A172 (cell line): ENCODE data around the gene MYCN. TPM values are rescaled to one million over a fixed set of nuclear protein-coding genes. Genes with fewer than 3 reads are reported as not detected.

Experiments
- DNase-seq: peaks from one replicate; pipeline ENCODE4 v3.0.0-alpha.2; 2015; ENCODE audit warnings: low spot score
- total RNA-seq: library from RNA; depleted of rRNA; stranded (reverse); fragments of >200 nt; shearing (Covaris generic); gene quantifications from 2 replicates; pipeline ENCODE4 v1.2.3, GENCODE V29; 2014

MYCN gene
- total RNA-seq, 1 experiment from 2014 or later: not detected

- no peak for DNase-seq
Measured at GRCh38 chr2:15931319-15931890, 8.9 kb upstream of the MYCN start.

DNA sequence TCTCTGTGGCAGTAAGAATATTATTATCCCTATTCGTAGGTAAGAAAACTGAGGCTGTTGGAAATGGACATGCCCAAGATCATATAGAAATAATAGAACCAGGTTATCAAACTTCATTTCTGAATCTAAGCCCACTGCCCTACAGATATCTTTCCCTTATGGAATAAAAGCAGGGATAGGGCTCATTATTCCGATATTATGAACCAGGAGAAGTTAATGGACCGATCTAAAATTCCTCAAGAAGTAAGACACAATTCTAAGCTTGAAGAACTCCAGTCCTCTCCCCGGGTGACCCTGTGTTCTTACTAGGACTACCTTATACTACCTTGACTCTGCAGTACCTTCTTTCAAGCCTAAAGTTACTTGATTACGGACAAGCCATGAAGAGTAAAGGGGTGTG, 8.4 kb upstream of the MYCN start:
- no peak for DNase-seq

DNA sequence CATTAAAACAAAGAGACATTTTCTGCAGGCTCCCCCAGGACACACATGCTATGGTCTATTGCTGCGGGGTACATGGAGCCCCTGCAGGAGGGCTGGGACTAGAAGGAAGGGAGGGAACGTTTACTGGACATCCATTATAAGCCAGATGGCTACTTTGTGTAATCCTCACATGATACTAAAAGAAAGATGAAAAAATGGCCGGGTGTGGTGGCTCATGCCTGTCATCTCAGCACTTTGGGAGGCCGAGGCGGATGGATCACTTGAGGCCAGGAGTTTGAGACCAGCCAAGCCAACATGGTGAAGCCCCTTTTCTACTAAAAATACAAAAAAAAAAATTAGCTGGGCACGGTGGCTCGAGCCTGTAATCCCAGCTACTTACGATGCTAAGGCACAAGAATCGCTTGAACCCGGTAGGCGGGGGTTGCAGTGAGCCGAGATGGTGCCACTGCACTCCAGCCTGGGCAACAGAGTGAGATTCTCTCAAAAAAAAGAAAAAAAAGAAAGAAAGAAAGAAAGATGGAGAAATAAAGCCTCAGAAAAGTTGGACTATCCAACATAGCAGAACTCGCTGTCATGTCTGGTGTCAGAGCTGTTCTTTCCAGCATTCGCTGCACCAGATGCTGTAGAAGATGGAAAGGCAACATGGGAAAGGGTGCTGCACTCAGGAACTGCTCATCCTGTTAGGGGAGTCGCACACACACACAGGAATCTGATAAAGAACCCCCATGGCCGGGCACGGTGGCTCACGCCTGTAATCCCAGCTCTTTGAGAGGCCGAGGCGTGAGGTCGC, 7.8 kb upstream of the MYCN start:
- DNase-seq: no peak

GRCh38 chr2:15933184-15933845, 7.0 kb upstream of the MYCN start:
- DNase-seq: no peak

- no peak for DNase-seq
Measured at GRCh38 chr2:15934291-15934945, 5.9 kb upstream of the MYCN start.

GRCh38 chr2:15935189-15935588, 5.2 kb upstream of the MYCN start:
- DNase-seq: no peak

DNA sequence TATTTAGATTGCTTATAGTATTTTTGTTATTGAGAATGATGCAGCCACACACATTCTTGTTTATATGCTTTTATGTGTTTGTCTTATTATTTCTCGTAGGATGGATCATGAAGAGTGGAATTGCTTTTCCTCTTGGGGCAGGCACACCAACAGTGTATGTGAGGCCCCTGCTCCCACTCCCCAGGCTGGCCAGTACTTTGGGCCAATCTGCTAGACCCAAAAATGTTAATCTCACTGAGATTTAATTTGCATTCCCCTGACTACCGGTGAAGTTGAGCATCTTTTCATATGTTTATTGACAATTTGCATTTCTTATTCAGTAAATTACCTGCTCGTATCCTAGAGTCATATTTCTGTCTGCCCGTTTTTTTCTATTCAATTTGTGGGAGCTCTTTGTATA, 4.7 kb upstream of the MYCN start:
- DNase-seq: no peak

- DNase-seq: no peak
Measured at GRCh38 chr2:15936277-15937104, 3.9 kb upstream of the MYCN start.

- no peak for DNase-seq
Measured at GRCh38 chr2:15937105-15937881, 3.1 kb upstream of the MYCN start.

- DNase-seq: no peak
Measured at GRCh38 chr2:15937882-15938802, 2.2 kb upstream of the MYCN start.

- no peak for DNase-seq
Measured at GRCh38 chr2:15938803-15939555, 1.4 kb upstream of the MYCN start.

- no peak for DNase-seq
Measured at GRCh38 chr2:15939556-15939853, 845 bp upstream of the MYCN start.

DNA sequence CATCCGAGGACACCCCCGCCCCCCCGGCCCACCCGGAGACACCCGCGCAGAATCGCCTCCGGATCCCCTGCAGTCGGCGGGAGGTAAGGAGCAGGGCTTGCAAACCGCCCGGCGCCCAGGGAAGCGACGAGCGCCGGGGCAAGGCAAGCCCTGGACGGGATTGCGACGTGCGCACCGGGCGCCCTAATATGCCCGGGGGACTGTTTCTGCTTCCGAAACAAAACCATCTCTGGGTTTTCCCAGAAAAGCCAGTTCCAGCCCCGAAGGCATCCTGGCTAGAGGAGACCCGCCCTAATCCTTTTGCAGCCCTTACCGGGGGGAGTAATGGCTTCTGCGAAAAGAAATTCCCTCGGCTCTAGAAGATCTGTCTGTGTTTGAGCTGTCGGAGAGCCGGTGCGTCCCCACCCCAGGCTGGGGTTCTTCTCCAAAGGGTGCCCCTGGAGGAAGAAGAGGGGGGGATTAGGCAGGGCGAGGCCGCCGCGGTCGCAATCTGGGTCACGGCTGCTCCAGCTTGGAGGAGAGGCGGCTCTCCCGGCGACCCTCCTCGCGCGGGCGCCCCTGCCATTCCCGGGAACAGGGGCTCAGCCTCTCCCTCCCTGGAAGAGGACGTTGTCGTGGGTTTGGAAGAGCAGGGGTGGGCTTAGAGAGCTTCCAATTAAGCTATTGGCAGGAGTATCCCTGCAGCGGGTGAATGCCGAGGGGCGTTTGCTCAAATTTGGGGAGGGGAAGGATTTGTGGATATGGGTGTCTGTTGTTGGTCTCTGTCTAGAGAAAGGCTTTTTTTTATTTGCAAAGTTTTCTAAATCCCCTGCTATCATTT, 521 bp downstream of the MYCN start:
- DNase-seq: no peak

- DNase-seq: no peak
Measured at GRCh38 chr2:15941481-15941850, 1.1 kb downstream of the MYCN start.

- DNase-seq: no peak
Measured at GRCh38 chr2:15941871-15942710, 1.7 kb downstream of the MYCN start.

- no peak for DNase-seq
Measured at GRCh38 chr2:15942711-15943345, 2.5 kb downstream of the MYCN start.
